ENCODE results near the gene KRTAP15-1.

GRCh38 chr21:30415993-30416392, 24.1 kb upstream of the KRTAP15-1 start:
- TF ChIP-seq CTCF (conservative IDR thresholded peaks at IDR 0.05) (no peak), ZFX (IDR thresholded peaks at IDR 0.05) (no peak)
